HEK293 (cell line): ENCODE measurements around the gene TRAF6.

Experiments
- SCRT2 ChIP-seq: fragments of 450-650 bp; formaldehyde crosslinking; IDR thresholded peaks from 2 replicates; pipeline ENCODE4 v1.5.1; 2016; ENCODE audit warnings: missing biosample characterization, missing genetic modification characterization
- YY1 ChIP-seq: fragments of 450-650 bp; formaldehyde crosslinking; IDR thresholded peaks from 2 replicates; pipeline ENCODE4 v1.5.1; 2018; ENCODE audit warnings: missing biosample characterization, missing genetic modification characterization
- ZNF16 ChIP-seq: fragments of 450-650 bp; formaldehyde crosslinking; IDR thresholded peaks from 2 replicates; pipeline ENCODE4 v1.5.1; 2016; ENCODE audit warnings: low read depth, missing biosample characterization, missing genetic modification characterization
- ZNF184 ChIP-seq: fragments of 450-650 bp; IDR thresholded peaks from 2 replicates; pipeline ENCODE4 v1.5.1; 2018; ENCODE audit warnings: missing biosample characterization, mild to moderate bottlenecking, missing genetic modification characterization
- ZNF214 ChIP-seq: fragments of 450-650 bp; formaldehyde crosslinking; IDR thresholded peaks from 2 replicates; pipeline ENCODE4 v1.5.1; 2017; ENCODE audit warnings: missing biosample characterization, mild to moderate bottlenecking, missing genetic modification characterization, borderline replicate concordance
- ZNF335 ChIP-seq: fragments of 450-650 bp; formaldehyde crosslinking; conservative IDR thresholded peaks from 2 replicates; pipeline ENCODE4 v1.5.1; 2016; ENCODE audit warnings: missing biosample characterization, missing genetic modification characterization
- ZNF48 ChIP-seq: fragments of 450-650 bp; formaldehyde crosslinking; IDR thresholded peaks from 2 replicates; pipeline ENCODE4 v1.5.1; 2016; ENCODE audit warnings: missing biosample characterization, missing genetic modification characterization
- ZNF549 ChIP-seq: fragments of 450-650 bp; IDR thresholded peaks from 2 replicates; pipeline ENCODE4 v1.5.1; 2018; ENCODE audit warnings: missing biosample characterization, missing genetic modification characterization, mild to moderate bottlenecking, inconsistent platforms, moderate library complexity
- ZNF624 ChIP-seq: fragments of 450-650 bp; formaldehyde crosslinking; IDR thresholded peaks from 2 replicates; pipeline ENCODE4 v1.5.1; 2017; ENCODE audit warnings: missing biosample characterization, missing genetic modification characterization
- TF ChIP-seq, protein P1 (sequence below): fragments of 450-650 bp; formaldehyde crosslinking; IDR thresholded peaks from 2 replicates; pipeline ENCODE4 v1.5.1; 2016; ENCODE audit warnings: missing biosample characterization, missing genetic modification characterization
- TF ChIP-seq, protein P2 (sequence below): fragments of 450-650 bp; formaldehyde crosslinking; IDR thresholded peaks from 2 replicates; pipeline ENCODE4 v1.5.1; 2016; ENCODE audit warnings: missing biosample characterization, missing genetic modification characterization, low read depth
- TF ChIP-seq, protein P3 (sequence below): fragments of 450-650 bp; formaldehyde crosslinking; conservative IDR thresholded peaks from 2 replicates; pipeline ENCODE4 v1.5.1; 2016; ENCODE audit warnings: low read depth, missing biosample characterization, missing genetic modification characterization
- TF ChIP-seq, protein P4 (sequence below): fragments of 450-650 bp; formaldehyde crosslinking; IDR thresholded peaks from 2 replicates; pipeline ENCODE4 v1.5.1; 2016; ENCODE audit warnings: missing biosample characterization, missing genetic modification characterization
- TF ChIP-seq, protein P5 (sequence below): fragments of 450-650 bp; formaldehyde crosslinking; IDR thresholded peaks from 2 replicates; pipeline ENCODE4 v1.5.1; 2016; ENCODE audit warnings: missing biosample characterization, missing genetic modification characterization

DNA sequence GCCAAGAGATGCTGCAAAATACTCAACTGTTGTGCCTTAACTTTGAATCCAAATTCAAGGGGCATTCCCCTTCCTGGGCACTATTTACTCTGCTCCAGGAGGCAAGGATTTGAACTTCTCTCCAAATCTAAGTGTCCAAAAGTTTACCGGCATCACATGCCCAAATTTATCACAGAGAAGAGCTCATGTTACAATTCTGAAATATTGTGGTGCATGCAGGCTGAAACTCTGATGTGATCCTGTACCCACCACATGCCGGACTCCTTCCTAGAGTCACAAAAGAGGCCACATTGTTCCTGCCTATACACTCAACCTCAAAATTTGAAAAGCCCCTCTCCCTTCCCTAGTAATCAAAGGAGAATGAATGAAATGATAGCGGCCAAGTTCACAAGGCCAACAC is 1.3 kb downstream of the TRAF6 start:
- TF ChIP-seq ZNF184 (tag by site-specific recombination) (no peak), ZNF624 (tag by site-specific recombination) (no peak), ZNF214 (tag by site-specific recombination) (no peak), SCRT2 (no peak), ZNF549 (tag by site-specific recombination) (no peak), YY1 (tag by site-specific recombination) (no peak), ZNF335 (tag by site-specific recombination) (no peak), ZNF48 (tag by site-specific recombination) (no peak), ZNF16 (tag by site-specific recombination) (no peak)
- TF ChIP-seq, protein P1, sequence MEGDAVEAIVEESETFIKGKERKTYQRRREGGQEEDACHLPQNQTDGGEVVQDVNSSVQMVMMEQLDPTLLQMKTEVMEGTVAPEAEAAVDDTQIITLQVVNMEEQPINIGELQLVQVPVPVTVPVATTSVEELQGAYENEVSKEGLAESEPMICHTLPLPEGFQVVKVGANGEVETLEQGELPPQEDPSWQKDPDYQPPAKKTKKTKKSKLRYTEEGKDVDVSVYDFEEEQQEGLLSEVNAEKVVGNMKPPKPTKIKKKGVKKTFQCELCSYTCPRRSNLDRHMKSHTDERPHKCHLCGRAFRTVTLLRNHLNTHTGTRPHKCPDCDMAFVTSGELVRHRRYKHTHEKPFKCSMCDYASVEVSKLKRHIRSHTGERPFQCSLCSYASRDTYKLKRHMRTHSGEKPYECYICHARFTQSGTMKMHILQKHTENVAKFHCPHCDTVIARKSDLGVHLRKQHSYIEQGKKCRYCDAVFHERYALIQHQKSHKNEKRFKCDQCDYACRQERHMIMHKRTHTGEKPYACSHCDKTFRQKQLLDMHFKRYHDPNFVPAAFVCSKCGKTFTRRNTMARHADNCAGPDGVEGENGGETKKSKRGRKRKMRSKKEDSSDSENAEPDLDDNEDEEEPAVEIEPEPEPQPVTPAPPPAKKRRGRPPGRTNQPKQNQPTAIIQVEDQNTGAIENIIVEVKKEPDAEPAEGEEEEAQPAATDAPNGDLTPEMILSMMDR: no peak
- TF ChIP-seq, protein P2, sequence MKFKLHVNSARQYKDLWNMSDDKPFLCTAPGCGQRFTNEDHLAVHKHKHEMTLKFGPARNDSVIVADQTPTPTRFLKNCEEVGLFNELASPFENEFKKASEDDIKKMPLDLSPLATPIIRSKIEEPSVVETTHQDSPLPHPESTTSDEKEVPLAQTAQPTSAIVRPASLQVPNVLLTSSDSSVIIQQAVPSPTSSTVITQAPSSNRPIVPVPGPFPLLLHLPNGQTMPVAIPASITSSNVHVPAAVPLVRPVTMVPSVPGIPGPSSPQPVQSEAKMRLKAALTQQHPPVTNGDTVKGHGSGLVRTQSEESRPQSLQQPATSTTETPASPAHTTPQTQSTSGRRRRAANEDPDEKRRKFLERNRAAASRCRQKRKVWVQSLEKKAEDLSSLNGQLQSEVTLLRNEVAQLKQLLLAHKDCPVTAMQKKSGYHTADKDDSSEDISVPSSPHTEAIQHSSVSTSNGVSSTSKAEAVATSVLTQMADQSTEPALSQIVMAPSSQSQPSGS (tag by site-specific recombination): no peak
- TF ChIP-seq, protein P3, sequence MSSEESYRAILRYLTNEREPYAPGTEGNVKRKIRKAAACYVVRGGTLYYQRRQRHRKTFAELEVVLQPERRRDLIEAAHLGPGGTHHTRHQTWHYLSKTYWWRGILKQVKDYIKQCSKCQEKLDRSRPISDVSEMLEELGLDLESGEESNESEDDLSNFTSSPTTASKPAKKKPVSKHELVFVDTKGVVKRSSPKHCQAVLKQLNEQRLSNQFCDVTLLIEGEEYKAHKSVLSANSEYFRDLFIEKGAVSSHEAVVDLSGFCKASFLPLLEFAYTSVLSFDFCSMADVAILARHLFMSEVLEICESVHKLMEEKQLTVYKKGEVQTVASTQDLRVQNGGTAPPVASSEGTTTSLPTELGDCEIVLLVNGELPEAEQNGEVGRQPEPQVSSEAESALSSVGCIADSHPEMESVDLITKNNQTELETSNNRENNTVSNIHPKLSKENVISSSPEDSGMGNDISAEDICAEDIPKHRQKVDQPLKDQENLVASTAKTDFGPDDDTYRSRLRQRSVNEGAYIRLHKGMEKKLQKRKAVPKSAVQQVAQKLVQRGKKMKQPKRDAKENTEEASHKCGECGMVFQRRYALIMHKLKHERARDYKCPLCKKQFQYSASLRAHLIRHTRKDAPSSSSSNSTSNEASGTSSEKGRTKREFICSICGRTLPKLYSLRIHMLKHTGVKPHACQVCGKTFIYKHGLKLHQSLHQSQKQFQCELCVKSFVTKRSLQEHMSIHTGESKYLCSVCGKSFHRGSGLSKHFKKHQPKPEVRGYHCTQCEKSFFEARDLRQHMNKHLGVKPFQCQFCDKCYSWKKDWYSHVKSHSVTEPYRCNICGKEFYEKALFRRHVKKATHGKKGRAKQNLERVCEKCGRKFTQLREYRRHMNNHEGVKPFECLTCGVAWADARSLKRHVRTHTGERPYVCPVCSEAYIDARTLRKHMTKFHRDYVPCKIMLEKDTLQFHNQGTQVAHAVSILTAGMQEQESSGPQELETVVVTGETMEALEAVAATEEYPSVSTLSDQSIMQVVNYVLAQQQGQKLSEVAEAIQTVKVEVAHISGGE (tag by site-specific recombination): no peak
- TF ChIP-seq, protein P4, sequence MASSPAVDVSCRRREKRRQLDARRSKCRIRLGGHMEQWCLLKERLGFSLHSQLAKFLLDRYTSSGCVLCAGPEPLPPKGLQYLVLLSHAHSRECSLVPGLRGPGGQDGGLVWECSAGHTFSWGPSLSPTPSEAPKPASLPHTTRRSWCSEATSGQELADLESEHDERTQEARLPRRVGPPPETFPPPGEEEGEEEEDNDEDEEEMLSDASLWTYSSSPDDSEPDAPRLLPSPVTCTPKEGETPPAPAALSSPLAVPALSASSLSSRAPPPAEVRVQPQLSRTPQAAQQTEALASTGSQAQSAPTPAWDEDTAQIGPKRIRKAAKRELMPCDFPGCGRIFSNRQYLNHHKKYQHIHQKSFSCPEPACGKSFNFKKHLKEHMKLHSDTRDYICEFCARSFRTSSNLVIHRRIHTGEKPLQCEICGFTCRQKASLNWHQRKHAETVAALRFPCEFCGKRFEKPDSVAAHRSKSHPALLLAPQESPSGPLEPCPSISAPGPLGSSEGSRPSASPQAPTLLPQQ (tag by site-specific recombination): no peak
- TF ChIP-seq, protein P5, sequence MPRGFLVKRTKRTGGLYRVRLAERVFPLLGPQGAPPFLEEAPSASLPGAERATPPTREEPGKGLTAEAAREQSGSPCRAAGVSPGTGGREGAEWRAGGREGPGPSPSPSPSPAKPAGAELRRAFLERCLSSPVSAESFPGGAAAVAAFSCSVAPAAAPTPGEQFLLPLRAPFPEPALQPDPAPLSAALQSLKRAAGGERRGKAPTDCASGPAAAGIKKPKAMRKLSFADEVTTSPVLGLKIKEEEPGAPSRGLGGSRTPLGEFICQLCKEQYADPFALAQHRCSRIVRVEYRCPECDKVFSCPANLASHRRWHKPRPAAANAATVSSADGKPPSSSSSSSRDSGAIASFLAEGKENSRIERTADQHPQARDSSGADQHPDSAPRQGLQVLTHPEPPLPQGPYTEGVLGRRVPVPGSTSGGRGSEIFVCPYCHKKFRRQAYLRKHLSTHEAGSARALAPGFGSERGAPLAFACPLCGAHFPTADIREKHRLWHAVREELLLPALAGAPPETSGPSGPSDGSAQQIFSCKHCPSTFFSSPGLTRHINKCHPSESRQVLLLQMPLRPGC (tag by site-specific recombination): no peak
